Inflammatory macrophage (primary cell): ENCODE measurements around the gene TASP1.
A peak's percentile ranks its signal among the peaks of the same experiment; 100 is the strongest.
"Not testable (repeated sequence)": the region's sequence is repeated elsewhere in the genome, so short reads cannot be mapped to it uniquely, and the experiment has no call there.

Experiments
- DNase-seq, 2 donors: peaks; one replicate each; pipeline ENCODE4 v3.0.0-alpha.2; 2020 to 2022
- total RNA-seq, 18 experiments: gene quantifications; one replicate each; lab custom pipeline; 2026; ENCODE audit warnings: mixed read lengths in 6 of 18, inconsistent platforms in 2 of 18; lab: John Stamatoyannopoulos, UW

TASP1 gene, protein sequence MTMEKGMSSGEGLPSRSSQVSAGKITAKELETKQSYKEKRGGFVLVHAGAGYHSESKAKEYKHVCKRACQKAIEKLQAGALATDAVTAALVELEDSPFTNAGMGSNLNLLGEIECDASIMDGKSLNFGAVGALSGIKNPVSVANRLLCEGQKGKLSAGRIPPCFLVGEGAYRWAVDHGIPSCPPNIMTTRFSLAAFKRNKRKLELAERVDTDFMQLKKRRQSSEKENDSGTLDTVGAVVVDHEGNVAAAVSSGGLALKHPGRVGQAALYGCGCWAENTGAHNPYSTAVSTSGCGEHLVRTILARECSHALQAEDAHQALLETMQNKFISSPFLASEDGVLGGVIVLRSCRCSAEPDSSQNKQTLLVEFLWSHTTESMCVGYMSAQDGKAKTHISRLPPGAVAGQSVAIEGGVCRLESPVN
- 2.4 to 16.7 (median 9.9) reads per million in 18 experiments for total RNA-seq

DNA sequence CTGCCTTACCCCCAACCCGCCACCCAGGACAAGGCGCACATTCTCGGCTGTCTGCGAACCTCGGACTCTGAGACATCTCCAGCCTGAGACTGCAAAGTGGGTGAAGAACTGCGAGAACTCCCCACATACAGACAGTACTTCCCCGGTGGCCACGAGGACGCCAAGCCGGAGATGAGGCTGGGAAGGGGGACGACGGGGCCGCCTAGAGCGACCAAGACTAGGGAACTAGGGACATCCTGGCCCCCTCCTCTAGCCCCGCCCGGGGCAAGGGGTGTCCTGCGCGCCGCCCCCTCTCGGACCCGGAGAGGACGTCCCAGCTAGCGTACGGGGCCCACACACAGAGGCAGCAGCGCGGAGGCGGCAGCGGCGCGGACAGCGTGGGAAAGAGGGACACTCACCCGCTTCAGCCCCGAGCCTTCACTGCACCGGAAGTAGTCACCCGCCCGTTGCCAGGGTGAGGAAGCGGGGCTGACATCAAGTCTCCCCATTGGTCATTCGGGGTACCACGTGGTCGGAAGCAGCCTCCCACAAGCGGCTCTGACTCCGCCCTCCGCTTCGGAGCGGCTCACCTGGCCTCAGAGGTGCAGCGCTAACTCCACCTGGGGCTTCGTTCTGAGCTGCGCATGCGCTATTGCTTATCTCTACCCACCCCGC lies at the start of gene TASP1:
Gene TASP1 (minus strand): TSS at position 437 of the 654 bp plus-strand sequence. CDS start 8,854 bp downstream, outside the sequence.
- DNase-seq: peak; percentile 93 to 97

DNA sequence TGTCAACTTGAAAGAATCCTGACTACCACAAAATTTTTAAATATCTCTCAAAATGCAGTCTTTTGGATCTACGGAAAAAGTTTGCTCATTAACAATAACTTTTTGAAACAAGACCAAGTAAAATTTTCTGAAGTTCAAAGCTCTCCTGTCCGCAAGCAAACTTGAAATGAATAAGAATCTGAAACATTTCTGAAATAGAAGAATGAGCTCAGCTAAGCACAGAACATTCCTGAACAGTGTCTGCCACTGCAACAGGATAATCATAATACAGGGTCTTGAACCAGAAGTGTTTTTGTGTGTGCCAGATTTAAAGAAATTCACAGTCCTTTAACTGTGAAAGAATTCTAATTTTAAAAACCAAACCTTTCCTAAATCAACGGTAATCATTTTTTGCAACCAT lies 49.1 kb upstream of the TASP1 start:
- DNase-seq: no peak

DNA sequence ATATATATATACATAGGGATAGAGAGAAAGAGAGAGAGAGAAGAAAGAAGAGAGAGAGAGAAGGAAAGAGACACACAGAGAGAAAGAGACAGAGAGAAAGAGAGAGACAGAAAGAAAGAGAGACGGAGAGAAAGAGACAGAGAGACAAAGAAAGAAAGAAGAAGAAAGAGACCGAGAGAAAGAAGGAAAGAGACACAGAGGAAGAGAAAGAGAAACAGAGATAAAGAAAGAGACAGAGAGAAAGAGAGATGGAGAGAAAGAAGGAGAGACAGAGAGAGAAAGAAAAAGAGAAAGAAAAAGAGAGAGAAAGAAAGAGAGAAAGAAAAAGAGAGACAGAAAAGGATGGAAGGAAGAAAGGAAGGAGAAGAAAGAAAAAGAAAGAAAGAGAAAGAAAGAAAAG lies 46.9 kb upstream of the TASP1 start:
- DNase-seq: no peak

DNA sequence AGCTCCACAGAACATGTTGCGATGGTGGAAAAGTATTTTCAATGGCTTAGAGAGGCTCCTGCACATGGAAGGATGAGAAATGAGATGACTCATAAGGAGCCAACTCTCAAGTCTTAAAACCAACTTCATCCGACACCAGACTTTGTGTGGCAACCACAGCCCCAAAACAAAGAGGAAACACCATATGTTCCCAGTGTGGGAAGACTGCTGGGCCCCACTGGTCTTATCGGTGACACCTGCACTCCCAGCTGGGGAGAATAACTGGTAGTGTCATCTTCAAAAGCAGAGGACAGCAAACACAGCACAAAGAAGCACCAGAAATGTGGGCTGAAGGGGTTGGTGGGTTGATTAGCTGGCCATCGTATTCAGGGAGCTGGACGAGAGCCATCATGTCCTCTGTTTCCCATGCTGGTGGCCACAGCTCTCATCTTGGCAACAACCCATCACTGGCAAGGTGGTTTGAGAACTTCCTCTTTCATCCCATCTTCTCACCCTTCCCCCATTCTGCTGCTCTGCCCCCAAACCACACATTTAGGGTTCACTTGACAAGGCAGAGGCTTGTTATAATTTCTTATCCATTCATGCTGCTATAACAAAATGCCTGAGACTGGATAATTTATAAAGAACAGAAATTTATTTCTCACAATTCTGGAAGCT lies 46.0 kb upstream of the TASP1 start:
- peak in 1 of 2 donors; percentile 4 for DNase-seq

DNA sequence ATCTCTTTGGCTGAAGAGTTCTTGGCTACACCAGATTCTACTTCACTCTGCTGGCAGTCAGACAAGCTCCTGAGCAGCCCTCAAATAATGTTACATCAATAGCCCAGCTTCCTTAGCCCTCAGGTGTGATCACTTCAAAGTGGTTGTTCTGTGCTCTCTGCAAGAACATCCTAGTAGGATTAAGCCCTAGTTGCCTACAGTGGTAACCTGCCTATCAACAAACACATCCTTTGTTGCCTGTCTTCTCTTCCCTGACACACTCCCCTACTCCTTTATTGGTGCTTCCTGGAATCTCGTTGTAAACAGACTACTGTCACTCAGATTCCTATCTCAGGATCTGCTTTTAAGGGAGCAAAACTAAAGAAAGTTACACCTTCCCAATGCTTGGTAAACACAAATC lies 45.1 kb upstream of the TASP1 start:
- DNase-seq: no peak

DNA sequence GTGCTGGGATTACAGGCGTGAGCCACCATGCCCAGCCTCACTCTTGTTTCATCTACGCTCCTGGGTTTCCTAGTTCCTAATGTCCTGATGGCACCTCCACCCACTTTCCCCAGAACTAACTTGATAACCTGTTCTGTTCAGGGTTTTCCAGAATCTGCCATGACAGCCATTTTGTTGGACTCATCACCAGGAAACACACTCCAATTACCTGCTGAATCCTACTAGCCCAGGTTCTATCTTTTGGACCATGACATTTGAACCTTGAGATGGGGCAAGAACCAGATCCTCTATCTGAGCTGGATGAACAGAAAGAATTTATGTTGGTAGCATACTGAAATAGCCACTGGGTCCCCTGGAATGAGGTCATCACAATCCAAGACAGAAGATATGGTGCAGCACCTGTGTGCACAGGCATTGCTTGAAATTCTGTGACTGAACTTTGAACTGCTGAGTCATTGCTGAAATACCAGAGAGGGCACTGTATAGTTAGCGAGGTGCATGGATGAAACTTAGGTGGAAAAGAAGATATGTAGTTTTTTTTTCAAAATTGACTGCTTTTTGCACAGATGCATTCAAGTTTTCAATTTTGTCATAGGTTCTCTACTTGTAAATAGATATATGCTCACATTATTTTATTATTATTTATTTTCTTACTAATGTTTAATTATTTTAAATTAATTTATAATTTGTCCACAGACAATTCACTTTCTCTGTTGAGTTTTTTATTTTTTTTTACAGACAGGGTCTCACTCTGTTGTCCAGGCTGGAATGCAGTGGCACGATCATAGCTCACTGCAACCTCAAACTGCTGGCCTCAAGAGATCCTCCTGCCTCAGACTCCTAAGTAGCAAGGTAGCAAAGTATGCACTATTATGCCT lies 42.8 kb upstream of the TASP1 start:
- no peak for DNase-seq

DNA sequence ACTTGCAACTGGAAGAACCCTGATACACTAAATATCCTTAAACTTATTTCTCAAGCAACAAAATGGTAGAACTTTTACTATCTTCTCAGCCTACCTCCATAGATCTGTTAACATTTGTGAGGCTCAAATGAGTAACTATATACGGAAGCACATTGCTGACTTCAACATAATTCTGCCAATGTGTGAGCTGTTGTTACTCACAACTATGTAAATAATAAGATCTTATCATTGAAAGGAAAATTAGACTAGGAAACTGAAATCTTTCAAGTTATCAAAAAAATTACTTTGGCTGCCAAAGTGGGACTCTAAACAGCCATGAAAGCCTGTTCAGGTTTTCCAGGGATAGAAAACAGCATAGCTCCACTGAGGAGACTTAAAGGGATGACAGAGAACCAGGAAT lies 40.2 kb upstream of the TASP1 start:
- no peak for DNase-seq

DNA sequence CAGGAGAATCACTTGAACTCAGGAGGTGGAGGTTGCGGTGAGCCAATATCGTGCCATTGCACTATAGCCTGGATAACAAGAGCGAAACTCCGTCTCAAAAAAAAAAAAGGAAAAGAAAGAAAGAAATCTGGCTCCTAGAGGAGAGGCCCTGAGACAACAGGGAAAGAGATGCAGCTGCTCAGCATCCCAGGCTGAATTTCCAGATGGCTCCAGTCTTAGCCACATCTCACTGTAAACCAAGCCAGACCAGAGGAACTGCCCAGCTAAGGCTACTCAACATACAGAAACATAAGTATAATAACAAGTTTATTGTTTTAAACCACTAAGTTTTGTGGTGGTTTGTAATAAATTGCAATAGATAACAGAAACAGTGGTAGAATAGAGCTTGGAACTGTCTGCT lies 38.5 kb upstream of the TASP1 start:
- DNase-seq: no peak

DNA sequence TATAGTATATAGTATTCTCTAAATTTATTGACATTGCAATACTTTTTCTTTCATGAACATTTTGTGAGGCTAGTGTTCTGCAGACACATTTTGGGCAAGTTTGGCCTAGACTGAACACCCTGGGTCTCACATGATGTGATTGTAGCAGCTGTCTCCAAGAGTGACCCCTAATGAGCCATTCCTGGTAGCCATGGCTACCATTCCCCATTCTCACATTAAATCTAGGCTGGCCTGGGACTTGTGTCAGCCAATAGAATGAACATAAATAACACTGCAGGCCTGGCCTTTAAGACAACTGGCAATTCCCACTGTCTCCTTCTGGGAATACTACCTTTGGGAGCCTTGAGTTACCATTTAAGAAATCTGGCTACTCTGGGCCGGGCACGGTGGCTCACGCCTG lies 38.0 kb upstream of the TASP1 start:
- no peak for DNase-seq

DNA sequence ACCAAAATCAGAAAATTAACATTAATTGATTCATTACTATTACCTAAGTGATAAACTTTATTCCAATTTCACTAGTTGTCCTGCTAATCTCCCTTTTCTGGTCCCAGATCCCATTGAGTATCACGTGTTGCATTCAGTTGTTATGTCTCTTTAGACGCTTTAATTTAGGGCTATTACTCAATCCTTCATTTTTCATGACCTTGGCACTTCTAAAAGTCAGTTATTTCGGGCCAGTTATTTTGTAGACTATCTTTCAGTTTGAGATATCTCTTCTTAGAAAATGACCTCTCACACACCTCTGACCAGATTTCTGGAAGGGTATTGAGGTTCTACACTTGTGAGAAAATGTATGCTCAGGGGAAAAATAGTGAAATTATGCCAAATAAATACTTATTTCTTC lies 34.0 kb upstream of the TASP1 start:
- DNase-seq: no peak

DNA sequence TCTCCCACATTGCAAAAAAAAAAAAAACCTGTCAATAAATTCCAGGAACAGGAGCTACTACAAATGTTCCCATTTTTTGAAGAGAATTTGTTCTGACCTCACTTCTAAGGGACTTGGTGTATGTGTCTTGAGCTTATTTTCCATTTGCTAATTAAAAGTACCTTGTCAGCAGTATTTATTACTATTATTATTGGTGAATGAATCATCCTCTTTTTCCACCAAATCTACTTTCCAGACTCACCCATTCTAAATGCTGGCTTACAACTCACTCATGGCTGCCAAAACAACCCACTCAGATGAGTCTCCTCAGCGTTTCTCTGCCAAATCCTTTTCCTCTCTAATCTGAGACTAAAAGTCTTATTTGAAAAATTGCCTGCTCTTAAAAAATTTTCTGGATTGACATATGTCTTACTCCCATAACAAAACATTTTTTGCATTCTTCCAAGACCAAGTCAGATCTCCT lies 33.2 kb upstream of the TASP1 start:
- DNase-seq: no peak

DNA sequence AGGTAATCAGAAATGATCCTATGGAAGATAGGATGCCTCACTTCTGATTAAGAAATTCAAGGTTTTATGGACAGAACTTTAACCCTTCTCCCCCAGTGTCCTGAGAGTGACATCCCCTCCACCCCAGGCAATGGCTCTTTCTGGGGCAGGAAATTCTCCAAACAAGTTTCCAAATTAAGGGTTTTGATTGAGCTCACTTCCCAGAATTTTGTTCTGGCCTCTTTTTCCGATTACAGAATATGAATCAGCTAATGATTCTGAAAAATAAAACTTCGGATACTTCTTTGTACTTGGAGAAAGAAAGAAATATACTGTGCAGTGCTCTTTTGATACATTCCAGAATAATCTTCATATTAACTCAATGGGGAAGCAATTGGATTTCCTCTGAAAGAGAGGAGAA lies 32.8 kb upstream of the TASP1 start:
- DNase-seq: no peak

DNA sequence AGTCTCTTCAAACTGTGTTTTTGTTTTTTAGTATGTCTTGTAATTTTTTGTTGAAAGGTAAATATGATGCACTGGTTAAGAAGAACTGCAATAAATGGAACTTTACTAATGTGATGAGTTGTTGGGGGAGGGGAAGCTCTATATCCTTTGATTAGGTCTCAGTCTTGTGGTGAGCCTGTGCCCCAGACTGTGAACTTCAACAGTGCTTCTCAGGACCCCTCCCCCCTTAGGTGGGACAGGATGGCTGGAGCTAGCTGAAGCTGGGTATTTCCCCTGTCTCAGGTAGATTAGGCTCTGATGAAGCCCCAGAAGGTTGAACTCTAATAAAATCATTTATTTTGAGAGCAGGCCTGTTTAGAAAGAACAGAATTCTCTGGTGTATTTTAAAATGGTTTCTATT lies 31.4 kb upstream of the TASP1 start:
- DNase-seq: no peak

DNA sequence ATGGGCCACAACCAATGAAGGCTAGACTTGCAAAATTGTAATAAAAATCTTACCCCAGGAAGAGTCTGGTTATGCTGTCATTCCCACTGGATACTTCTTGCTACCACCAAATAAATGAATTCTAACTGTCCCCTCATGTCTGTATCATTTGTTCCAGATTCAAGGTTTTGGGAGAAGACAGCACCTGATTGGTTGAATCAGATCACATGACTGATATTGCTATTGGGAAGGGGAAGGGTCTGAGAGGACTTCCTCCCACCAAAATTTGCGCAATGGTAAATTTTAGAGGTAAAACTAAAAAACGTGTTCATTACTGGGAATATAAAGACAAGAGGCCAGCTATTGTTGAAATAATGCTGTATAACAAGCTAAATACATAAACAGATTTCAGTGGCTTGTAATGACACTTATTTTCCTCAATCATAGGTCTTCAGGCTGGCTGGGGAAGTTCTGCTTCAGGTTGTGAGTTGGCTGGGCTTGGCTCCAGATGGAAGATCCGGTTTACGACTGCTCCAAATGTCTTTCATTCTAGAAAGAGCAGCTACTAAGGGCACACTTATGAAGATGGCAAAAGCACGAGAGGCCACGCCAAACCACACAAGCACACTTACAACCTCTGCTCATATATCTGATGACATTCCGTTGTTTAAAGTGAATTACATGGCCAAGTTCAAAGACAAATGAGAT lies 27.1 kb upstream of the TASP1 start:
- no peak for DNase-seq

DNA sequence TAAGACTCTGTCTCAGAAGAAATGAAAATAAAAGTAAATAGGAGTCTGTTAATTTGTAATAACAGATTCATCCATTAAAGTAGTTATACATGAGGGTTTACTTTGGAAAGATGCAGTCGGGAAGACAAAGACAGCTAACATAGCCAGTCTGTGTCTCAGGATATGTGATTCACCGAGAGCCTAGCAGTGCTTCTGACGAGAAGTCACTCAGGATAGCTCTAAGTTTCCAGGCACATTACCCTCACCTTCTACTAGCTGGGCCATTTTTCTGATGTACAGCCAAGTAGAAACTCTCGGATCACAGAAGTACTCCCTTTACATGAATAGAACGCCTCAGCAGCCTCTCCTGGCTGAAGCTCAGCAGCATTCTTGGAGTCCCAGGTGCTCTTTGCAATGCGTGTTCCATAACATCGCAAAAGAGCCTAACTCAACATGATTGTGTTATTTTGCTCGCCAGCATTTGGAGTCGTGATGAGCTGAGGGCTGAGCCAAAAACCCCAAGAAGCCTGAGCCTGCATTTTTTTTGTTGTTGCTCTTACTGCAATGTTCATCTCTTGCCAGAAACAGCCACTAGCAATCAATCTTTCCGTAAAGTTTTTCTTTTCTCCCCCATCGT lies 22.4 kb upstream of the TASP1 start:
- no peak for DNase-seq

DNA sequence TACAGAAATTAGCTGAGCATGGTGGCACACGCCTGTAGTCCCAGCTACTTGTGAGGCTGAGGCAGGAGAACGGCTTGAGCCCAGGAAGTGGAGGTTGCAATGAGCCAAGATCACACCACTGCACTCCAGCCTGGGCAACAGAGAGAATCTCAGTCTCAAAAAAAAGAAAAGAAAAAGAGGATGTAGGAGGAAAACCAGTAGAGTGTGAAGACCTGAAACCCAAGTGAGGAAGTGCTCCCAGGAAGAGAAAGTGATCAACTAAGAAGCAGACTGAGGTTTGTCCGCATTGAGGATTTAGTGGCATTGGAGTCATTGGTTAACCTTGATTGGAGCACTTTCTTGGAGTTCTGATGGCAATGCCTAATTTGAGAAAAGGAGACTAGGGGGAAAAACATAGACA lies 20.6 kb upstream of the TASP1 start:
- peak in 1 of 2 donors; percentile 2 for DNase-seq

DNA sequence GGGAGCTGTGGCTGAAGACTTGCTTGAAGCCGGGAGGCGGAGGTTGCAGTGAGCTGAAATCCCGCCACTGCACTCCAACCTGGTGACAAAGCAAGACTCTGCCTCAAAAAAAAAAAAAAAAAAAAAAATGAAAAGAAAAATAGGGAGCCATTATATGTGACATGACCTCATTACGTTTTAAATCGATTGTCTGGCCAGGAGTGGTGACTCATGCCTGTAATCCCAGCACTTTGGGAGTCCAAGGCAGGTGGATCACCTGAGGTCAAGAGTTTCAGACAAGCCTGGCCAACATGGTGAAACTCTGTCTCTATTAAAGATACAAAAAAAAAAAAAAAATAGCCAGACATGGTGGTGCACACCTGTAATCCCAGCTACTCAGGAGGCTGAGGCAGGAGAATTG lies 19.3 kb upstream of the TASP1 start:
- not testable (repeated sequence) for DNase-seq

DNA sequence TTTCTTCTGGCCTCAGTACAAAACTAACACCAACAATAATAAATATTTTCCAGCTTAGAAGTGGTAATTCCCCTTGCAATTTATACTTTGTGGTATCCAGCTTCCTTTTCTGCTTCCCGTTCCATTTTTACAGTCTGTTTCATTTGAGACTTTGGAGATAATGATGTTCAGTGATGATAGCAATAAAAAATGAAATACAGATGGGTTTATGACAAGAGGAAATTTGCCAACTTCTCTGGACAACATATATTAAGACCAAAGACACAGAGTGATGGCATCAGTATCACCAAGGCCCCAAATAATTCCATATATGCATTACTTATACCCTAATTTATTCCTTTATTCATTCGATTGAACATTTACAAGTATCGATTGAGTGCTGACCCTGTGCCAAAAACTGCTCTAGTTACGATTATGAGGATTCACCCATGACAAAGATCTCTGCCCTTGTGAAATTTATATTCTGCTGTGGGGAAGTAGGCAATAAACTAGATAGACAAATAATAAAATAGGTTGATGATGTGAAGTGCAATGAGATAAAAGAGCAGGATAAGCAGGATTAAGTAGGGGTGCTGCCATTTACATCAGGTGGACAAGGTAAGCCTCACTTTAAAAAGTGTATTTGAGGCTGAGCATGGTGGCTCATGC lies 18.1 kb upstream of the TASP1 start:
- DNase-seq: no peak

DNA sequence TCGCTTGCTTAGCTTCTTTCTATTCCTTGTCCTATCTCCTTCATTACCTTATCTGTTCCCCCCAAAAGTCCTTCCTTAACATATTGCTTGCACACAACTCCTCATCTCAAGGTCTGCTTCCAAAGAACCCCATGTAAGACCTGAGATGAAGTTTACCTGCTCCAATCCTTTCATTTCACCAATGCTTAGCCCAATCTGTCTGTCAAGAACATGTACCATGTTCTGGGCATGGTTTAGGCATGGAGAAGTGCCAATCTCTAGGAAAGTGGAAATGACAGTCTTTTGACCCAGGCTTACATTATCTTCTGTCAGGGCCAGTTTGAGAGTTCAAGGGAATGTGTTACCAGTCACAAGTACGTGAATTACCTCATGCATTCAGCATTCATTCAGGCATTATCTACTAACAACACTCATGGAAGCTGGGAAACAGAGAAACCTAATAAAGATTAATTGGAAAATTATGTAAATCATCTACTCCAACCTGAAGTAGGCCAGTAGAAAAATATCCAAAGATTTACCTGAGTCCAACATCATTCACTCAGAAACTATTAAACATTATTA lies 15.8 kb upstream of the TASP1 start:
- no peak for DNase-seq

DNA sequence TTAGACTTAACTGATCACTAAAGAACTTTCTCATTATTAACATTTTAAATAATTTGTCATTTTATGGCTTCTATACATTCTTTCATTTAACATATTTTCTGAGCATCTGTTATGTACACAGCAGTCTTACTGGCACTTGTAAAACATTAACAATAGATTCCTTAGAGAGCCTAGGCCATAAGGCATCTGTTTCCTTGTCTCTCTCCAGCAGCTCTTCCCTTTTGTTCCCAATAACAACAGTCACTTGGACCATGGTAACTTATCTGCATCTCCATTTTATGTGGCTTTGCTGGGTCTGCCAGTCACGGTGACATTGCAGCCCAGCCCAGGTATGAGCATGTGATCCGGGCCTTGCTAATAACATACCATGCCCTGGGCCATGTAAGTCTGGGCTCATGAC lies 11.7 kb upstream of the TASP1 start:
- DNase-seq: no peak
